K562 treated with DMSO at 1 percent for 24 hours (cell line): ENCODE results near the gene OR13A1. TPM values are rescaled to one million over a fixed set of nuclear protein-coding genes. Genes with fewer than 3 reads are reported as not detected.

Experiments used
- total RNA-seq: library from RNA; unstranded; fragments of 300-600 nt; gene quantifications from 2 replicates; pipeline ENCODE4 v1.2.3, GENCODE V29; 2022; ENCODE audit warnings: low read depth; ENCODE audit not compliant: insufficient read depth

Gene OR13A1, protein sequence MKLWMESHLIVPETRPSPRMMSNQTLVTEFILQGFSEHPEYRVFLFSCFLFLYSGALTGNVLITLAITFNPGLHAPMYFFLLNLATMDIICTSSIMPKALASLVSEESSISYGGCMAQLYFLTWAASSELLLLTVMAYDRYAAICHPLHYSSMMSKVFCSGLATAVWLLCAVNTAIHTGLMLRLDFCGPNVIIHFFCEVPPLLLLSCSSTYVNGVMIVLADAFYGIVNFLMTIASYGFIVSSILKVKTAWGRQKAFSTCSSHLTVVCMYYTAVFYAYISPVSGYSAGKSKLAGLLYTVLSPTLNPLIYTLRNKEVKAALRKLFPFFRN
- total RNA-seq: 0.38 and 0.53 TPM in 2 replicates

DNA sequence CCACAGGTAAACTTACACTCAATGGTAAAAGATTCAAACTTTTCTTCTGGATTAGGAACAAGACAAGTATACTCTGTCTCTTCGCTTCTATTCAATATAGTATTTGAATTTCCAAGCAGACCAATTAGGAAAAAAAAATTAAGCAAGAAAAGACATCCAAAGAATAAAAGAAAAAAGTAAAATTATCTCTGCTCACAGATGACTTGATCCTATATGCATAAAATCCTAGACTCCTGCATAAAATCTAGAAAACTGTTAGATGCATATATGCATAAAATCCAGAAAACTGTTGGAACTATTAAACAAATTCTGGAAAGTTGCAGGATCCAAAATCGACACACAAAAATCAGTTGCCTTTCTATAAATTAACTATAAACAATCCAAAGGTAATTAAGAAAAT, at the start of gene OR13A1:
OR13A1 (minus strand) TSS at position 101 of the 400 bp plus-strand sequence. CDS start 11,186 bp downstream, outside the sequence.

Other genes with a start within 250 kb of the OR13A1 start
- gene ALOX5, start 58.6 kb upstream of the OR13A1 start, total RNA-seq: 18.6 and 19.7 TPM in 2 replicates